PFSK-1 (cell line): ENCODE data around the gene SYT14.

ENCODE experiments used
- FOXP2 ChIP-seq: optimal IDR thresholded peaks from 2 replicates; pipeline ENCODE3; 2011; ENCODE audit warnings: borderline replicate concordance, control low read depth, inconsistent platforms; ENCODE audit not compliant: insufficient read depth; ENCODE audit errors: extremely low read length, extremely low read depth
- POLR2AphosphoS5 ChIP-seq: IDR thresholded peaks from 2 replicates; pipeline ENCODE4 v1.6.1; 2012; ENCODE audit warnings: low read depth, mild to moderate bottlenecking, control low read depth, low read length, moderate library complexity
- SIN3A ChIP-seq: IDR thresholded peaks from 2 replicates; pipeline ENCODE4 v1.6.1; 2012; ENCODE audit warnings: mild to moderate bottlenecking, low read length, moderate library complexity, borderline replicate concordance; ENCODE audit not compliant: insufficient read depth
- TAF1 ChIP-seq: IDR thresholded peaks from 2 replicates; pipeline ENCODE4 v1.6.1; 2012; ENCODE audit warnings: low read length, control low read depth, borderline replicate concordance; ENCODE audit not compliant: insufficient read depth
- TF ChIP-seq, protein P1 (sequence below), 2 experiments: IDR thresholded peaks; 2 replicates each; pipeline versions ENCODE4 v1.6.1 to v1.8.0; 2011 to 2012; ENCODE audit warnings: low read depth in 2 of 2, low read length in 2 of 2, control low read depth in 1 of 2, inconsistent platforms in 1 of 2, mild to moderate bottlenecking in 1 of 2, moderate library complexity in 1 of 2; ENCODE audit not compliant: insufficient read depth in 1 of 2

SYT14 gene

DNA sequence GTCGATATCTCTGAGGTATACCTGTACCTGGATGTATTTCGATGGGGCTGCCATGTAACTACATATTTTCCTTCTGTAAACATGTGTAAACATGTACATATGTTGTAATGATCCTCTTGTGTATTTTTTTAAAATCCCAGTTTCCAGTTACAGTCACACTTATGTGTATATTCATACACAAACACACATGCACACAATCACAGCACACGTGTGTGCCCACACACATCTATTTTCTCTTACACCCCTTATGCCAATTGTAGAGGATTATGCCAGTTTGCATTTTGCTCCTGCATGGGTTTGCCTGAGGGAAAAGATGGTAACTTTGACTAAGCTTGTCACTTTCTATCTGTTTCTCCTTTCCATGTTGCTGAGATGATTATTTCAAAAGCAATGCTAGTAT, 10.1 kb downstream of the SYT14 start:
- TF ChIP-seq TAF1 (no peak), POLR2AphosphoS5 (no peak), FOXP2 (no peak), SIN3A (no peak)
- TF ChIP-seq, protein P1, sequence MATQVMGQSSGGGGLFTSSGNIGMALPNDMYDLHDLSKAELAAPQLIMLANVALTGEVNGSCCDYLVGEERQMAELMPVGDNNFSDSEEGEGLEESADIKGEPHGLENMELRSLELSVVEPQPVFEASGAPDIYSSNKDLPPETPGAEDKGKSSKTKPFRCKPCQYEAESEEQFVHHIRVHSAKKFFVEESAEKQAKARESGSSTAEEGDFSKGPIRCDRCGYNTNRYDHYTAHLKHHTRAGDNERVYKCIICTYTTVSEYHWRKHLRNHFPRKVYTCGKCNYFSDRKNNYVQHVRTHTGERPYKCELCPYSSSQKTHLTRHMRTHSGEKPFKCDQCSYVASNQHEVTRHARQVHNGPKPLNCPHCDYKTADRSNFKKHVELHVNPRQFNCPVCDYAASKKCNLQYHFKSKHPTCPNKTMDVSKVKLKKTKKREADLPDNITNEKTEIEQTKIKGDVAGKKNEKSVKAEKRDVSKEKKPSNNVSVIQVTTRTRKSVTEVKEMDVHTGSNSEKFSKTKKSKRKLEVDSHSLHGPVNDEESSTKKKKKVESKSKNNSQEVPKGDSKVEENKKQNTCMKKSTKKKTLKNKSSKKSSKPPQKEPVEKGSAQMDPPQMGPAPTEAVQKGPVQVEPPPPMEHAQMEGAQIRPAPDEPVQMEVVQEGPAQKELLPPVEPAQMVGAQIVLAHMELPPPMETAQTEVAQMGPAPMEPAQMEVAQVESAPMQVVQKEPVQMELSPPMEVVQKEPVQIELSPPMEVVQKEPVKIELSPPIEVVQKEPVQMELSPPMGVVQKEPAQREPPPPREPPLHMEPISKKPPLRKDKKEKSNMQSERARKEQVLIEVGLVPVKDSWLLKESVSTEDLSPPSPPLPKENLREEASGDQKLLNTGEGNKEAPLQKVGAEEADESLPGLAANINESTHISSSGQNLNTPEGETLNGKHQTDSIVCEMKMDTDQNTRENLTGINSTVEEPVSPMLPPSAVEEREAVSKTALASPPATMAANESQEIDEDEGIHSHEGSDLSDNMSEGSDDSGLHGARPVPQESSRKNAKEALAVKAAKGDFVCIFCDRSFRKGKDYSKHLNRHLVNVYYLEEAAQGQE (IDR thresholded peaks at IDR 0.05; ENCODE audit: insufficient read depth in 1 of 2, low read depth in 2 of 2, low read length in 2 of 2), result no peak

DNA sequence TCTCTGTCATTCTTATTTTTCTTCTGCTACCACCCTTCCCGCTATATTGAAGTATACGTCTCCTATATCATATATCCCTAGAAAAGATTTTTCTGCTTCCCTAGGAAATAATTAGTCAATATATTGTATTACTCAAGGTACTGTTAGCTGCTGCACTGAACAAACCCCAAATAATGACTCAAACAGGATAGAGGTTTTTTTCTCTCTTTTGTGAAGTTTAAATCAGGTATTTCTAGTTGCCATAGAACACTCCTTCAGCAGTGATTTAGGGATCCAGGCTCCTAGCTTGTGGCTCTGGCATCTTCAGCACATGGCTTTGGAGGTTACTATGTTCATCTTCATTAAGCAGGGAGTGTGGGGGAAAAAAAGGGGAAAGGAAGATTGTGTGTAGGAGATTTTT, 18.1 kb downstream of the SYT14 start:
- TF ChIP-seq TAF1 (no peak), POLR2AphosphoS5 (no peak), FOXP2 (no peak), SIN3A (no peak)
- TF ChIP-seq, protein P1 (IDR thresholded peaks at IDR 0.05; ENCODE audit: insufficient read depth in 1 of 2, low read depth in 2 of 2, low read length in 2 of 2), result no peak

DNA sequence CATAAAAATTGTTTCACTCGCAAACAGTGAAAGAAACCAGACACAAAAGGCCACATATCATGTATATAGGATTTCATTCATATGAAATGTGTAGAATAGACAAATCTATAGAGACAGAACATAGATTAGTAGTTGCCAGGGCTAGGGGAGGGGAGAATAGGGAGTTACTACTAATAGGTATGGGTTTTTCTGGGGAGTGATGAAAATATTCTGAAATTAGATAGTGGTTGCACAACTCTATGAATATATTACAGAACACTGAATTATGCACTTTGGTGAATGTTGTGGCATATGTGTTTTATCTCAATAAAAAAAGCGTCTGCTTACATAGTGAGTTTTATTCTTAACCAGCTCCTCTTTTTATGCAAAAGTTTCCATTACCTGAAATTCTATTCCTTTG, 21.6 kb downstream of the SYT14 start:
- TF ChIP-seq, protein P1 (IDR thresholded peaks at IDR 0.05; ENCODE audit: insufficient read depth in 1 of 2, low read depth in 2 of 2, low read length in 2 of 2), result no peak
- TF ChIP-seq SIN3A, result no peak
- TF ChIP-seq POLR2AphosphoS5, result no peak
- TF ChIP-seq FOXP2, result no peak
- TF ChIP-seq TAF1, result no peak

DNA sequence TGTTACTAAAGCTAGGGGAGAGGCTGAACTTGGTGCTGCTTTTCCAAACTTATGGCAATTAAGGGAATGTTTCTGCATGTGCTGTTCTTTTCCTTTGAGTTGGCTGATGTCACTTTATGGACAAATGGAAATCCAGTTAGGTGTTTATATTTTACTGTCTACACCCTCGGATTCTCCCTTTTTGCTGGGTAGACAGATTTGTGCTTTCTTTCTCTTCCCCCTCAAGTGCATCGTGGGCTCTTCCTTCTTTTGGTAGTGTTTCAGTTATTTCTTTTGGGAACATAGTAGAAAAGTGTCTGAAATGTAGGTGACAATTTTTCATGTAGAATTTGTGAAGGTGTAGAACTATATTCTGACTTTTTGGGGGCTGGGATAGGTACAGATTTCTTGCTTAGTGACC, 22.9 kb downstream of the SYT14 start:
- no peak for TF ChIP-seq POLR2AphosphoS5
- TF ChIP-seq SIN3A, result no peak
- TF ChIP-seq, protein P1 (IDR thresholded peaks at IDR 0.05; ENCODE audit: insufficient read depth in 1 of 2, low read depth in 2 of 2, low read length in 2 of 2), result no peak
- no peak for TF ChIP-seq TAF1
- TF ChIP-seq FOXP2, result no peak

DNA sequence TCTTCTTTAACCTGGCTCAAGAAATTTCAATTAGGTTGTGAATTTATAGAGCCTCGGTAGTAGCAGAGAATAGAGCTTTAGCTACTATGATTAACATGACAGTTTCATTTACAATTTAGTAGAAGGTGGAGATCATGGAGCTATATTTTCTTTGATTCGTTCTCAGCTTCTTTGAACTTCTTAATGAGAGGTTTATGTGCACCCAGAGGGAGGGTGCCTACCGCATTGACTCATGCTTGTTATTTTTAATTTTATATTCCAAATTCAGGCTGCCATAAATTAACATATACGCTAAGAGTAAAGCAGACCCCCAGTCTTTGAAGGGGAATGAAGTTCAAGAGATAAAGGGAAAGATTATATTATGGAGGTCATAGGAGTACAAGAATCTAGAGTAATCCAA, 24.4 kb downstream of the SYT14 start:
- TF ChIP-seq FOXP2 (no peak), TAF1 (no peak), POLR2AphosphoS5 (no peak), SIN3A (no peak)
- TF ChIP-seq, protein P1 (IDR thresholded peaks at IDR 0.05; ENCODE audit: insufficient read depth in 1 of 2, low read depth in 2 of 2, low read length in 2 of 2), result no peak
